H9 (cell line): ENCODE results near the gene ERC1. TPM values are rescaled to one million over a fixed set of nuclear protein-coding genes. Genes with fewer than 3 reads are reported as not detected.

Source experiments
- DNase-seq: peaks from one replicate; pipeline ENCODE4 v3.0.0-alpha.2; 2017
- H2AFZ ChIP-seq: one replicate; pipeline ENCODE4 v1.6.1; 2013; ENCODE audit warnings: mild to moderate bottlenecking, low read length, control low read depth, moderate library complexity
- H2AK5ac ChIP-seq: 2 replicates; pipeline ENCODE4 v1.6.1; 2013; ENCODE audit warnings: low read length, control low read depth, mixed read lengths; ENCODE audit not compliant: insufficient read length
- H2BK120ac ChIP-seq: one replicate; pipeline ENCODE4 v1.6.1; 2013; ENCODE audit warnings: low read depth, mild to moderate bottlenecking, low read length, control low read depth, inconsistent platforms; ENCODE audit not compliant: poor library complexity, severe bottlenecking
- H2BK12ac ChIP-seq: 2 replicates; pipeline ENCODE4 v1.6.1; 2013; ENCODE audit warnings: low read length, control low read depth, mixed read lengths, low read depth; ENCODE audit not compliant: insufficient read length
- H2BK15ac ChIP-seq: 2 replicates; pipeline ENCODE4 v1.6.1; 2013; ENCODE audit warnings: low read depth, low read length, control low read depth
- H2BK20ac ChIP-seq: one replicate; pipeline ENCODE4 v1.6.1; 2013; ENCODE audit warnings: low read depth, mild to moderate bottlenecking, low read length, control low read depth, inconsistent platforms; ENCODE audit not compliant: poor library complexity, severe bottlenecking
- H2BK5ac ChIP-seq: 2 replicates; pipeline ENCODE4 v1.6.1; 2013; ENCODE audit warnings: low read length, control low read depth, mixed read lengths; ENCODE audit not compliant: insufficient read length
- H3K14ac ChIP-seq: 2 replicates; pipeline ENCODE4 v1.6.1; 2013; ENCODE audit warnings: low read length, control low read depth; ENCODE audit not compliant: insufficient read depth
- H3K18ac ChIP-seq: 2 replicates; pipeline ENCODE4 v1.6.1; 2013; ENCODE audit warnings: low read depth, mild to moderate bottlenecking, mixed read lengths, low read length, control low read depth; ENCODE audit not compliant: insufficient read length
- H3K23ac ChIP-seq: 2 replicates; pipeline ENCODE4 v1.6.1; 2013; ENCODE audit warnings: low read length, control low read depth, mixed read lengths, low read depth; ENCODE audit not compliant: insufficient read length
- H3K23me2 ChIP-seq: 2 replicates; pipeline ENCODE4 v1.6.1; 2013; ENCODE audit warnings: low read depth, mild to moderate bottlenecking, mixed read lengths, low read length, control low read depth; ENCODE audit not compliant: insufficient read length, poor library complexity, severe bottlenecking
- H3K27ac ChIP-seq: 2 replicates; pipeline ENCODE4 v1.5.1; 2013; ENCODE audit warnings: low read length, control low read depth, mixed read lengths, low read depth; ENCODE audit not compliant: insufficient read length
- H3K27me3 ChIP-seq: 2 replicates; pipeline ENCODE4 v1.6.1; 2013; ENCODE audit warnings: low read length, control low read depth, inconsistent platforms; ENCODE audit not compliant: insufficient read depth
- H3K4ac ChIP-seq: 2 replicates; pipeline ENCODE4 v1.6.1; 2013; ENCODE audit warnings: low read depth, mild to moderate bottlenecking, control low read depth, inconsistent platforms, low read length, moderate library complexity
- H3K4me1 ChIP-seq: 2 replicates; pipeline ENCODE4 v1.6.1; 2013; ENCODE audit warnings: low read length, control low read depth, inconsistent platforms; ENCODE audit not compliant: insufficient read depth
- H3K4me2 ChIP-seq: 2 replicates; pipeline ENCODE4 v1.6.1; 2013; ENCODE audit warnings: low read length, control low read depth, mixed read lengths; ENCODE audit not compliant: insufficient read length, insufficient read depth
- H3K56ac ChIP-seq: 2 replicates; pipeline ENCODE4 v1.6.1; 2013; ENCODE audit warnings: low read depth, mild to moderate bottlenecking, mixed read lengths, low read length, control low read depth; ENCODE audit not compliant: insufficient read length
- H3K79me1 ChIP-seq: 2 replicates; pipeline ENCODE4 v1.6.1; 2013; ENCODE audit warnings: low read depth, mild to moderate bottlenecking, moderate library complexity, low read length, control low read depth, inconsistent platforms; ENCODE audit not compliant: insufficient read depth, poor library complexity, severe bottlenecking
- H3K79me2 ChIP-seq: 2 replicates; pipeline ENCODE4 v1.6.1; 2013; ENCODE audit warnings: low read length, control low read depth, inconsistent platforms; ENCODE audit not compliant: insufficient read depth
- H3K9ac ChIP-seq: 2 replicates; pipeline ENCODE4 v1.6.1; 2013; ENCODE audit warnings: low read length, control low read depth, mixed read lengths; ENCODE audit not compliant: insufficient read length; ENCODE audit errors: extremely low read depth
- H3K9me3 ChIP-seq: one replicate; pipeline ENCODE4 v1.6.1; 2013; ENCODE audit warnings: low read depth, low read length, inconsistent platforms; ENCODE audit not compliant: control insufficient read depth
- H3T11ph ChIP-seq: one replicate; pipeline ENCODE4 v1.6.1; 2013; ENCODE audit warnings: mild to moderate bottlenecking, low read length, control low read depth, inconsistent platforms
- H4K20me1 ChIP-seq: one replicate; pipeline ENCODE4 v1.6.1; 2013; ENCODE audit not compliant: control insufficient read depth, insufficient read length, insufficient read depth
- H4K5ac ChIP-seq: 2 replicates; pipeline ENCODE4 v1.6.1; 2013; ENCODE audit warnings: low read depth, mild to moderate bottlenecking, mixed read lengths, low read length, control low read depth; ENCODE audit not compliant: insufficient read length
- H4K8ac ChIP-seq: replicated peaks from 2 replicates; pipeline ENCODE4 v1.6.1; 2013; ENCODE audit warnings: low read length, control low read depth, mixed read lengths, low read depth; ENCODE audit not compliant: insufficient read length
- H4K91ac ChIP-seq: 2 replicates; pipeline ENCODE4 v1.6.1; 2013; ENCODE audit warnings: low read depth, mild to moderate bottlenecking, moderate library complexity, mixed read lengths, low read length, control low read depth; ENCODE audit not compliant: insufficient read length
- H3K27ac Mint-ChIP-seq, 3 experiments: 2 replicates in 2 of 3; 3 replicates in 1 of 3; pipeline ENCODE4 v1.8.0; 2020 to 2021; ENCODE audit warnings: mixed read lengths in 3 of 3, mild to moderate bottlenecking in 1 of 3, moderate library complexity in 1 of 3
- H3K27me3 Mint-ChIP-seq: 2 replicates; pipeline ENCODE4 v1.8.0; 2021; ENCODE audit warnings: low read depth, mild to moderate bottlenecking, moderate library complexity, mixed read lengths
- H3K36me3 Mint-ChIP-seq, 3 experiments: 2 replicates in 2 of 3; 3 replicates in 1 of 3; pipeline ENCODE4 v1.8.0; 2020 to 2021; ENCODE audit warnings: low read depth in 3 of 3, mixed read lengths in 3 of 3; ENCODE audit not compliant: insufficient read depth in 1 of 3
- H3K4me1 Mint-ChIP-seq, 2 experiments: 2 replicates each; pipeline ENCODE4 v1.8.0; 2020; ENCODE audit warnings: mixed read lengths in 2 of 2
- H3K4me3 Mint-ChIP-seq, 2 experiments: 2 replicates in 1 of 2; 3 replicates in 1 of 2; pipeline ENCODE4 v1.8.0; 2020 to 2021; ENCODE audit warnings: mild to moderate bottlenecking in 2 of 2, mixed read lengths in 2 of 2, moderate library complexity in 1 of 2
- H3K9me3 Mint-ChIP-seq, 2 experiments: 2 replicates in 1 of 2; 3 replicates in 1 of 2; pipeline ENCODE4 v1.8.0; 2020; ENCODE audit warnings: mild to moderate bottlenecking in 2 of 2, mixed read lengths in 2 of 2, moderate library complexity in 1 of 2
- WGBS: extraction: QIAGEN DNeasy Blood & Tissue Kit; methylation state at CpG from one replicate; pipeline ENCODE4 v1.1.7; 2013; ENCODE audit warnings: missing lambda C conversion rate, low lambda C conversion rate, mixed read lengths; ENCODE audit not compliant: insufficient read length; ENCODE audit errors: extremely low coverage; 5-methylcytosine and 5-hydroxymethylcytosine counted together
- total RNA-seq: library from RNA; stranded (reverse); gene quantifications from 2 replicates; pipeline ENCODE4 v1.2.1, GENCODE V29; 2021
- TF ChIP-seq, protein P1 (sequence below): fragments of 200-600 bp; sonication (generic); conservative IDR thresholded peaks from 3 replicates; pipeline ENCODE4 v1.8.0; 2021; ENCODE audit warnings: antibody characterized with exemption, mild to moderate bottlenecking

Gene ERC1
- total RNA-seq, 1 experiment from 2014 or later = 51.2 TPM

DNA sequence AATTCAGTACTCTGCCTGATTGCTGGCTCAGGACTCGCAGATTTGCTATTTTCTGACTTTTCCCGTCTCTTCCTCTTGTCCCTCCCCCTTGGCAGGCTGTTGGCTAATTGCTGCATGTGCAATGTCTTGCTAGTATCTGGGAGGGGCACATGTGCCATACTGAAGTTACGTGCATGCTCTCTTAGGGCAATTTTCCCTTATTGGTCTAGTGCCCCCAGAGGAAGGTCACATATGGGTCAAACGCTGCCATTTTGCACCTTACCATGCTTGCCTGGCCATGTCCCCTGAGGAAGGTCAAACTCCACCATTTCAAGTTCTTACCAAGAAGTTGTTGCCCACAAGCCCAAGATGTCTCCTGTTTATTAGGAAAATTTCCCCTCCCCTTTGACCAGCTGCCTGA, 13.9 kb upstream of the ERC1 start:
- Histone ChIP-seq H3K56ac (no peak overlapping the region), H4K20me1 (no peaks in the 10 kb centered on the region), H3K27ac (no peak overlapping the region), H2BK5ac (no peak overlapping the region), H3K4me1 (no peaks in the 10 kb centered on the region), H3K23me2 (no peaks in the 10 kb centered on the region), H3K79me1 (no peaks in the 10 kb centered on the region), H3K4me2 (no peak overlapping the region), H2BK20ac (no peak overlapping the region), H2AK5ac (no peak overlapping the region), H3K4ac (no peak overlapping the region), H3K18ac (no peak overlapping the region), H3K9ac (no peak overlapping the region), H2BK120ac (no peak overlapping the region), H3K27me3 (no peaks in the 10 kb centered on the region), H3T11ph (no peak overlapping the region), H4K5ac (no peak overlapping the region), H3K14ac (no peak overlapping the region), H2BK15ac (no peak overlapping the region), H4K91ac (no peak overlapping the region), H3K9me3 (no peaks in the 10 kb centered on the region), H2BK12ac (no peak overlapping the region), H3K79me2 (no peaks in the 10 kb centered on the region), H3K23ac (no peak overlapping the region), H2AFZ (no peak overlapping the region), H4K8ac (no peak overlapping the region)
- Mint-ChIP-seq H3K27me3 (no peaks in the 10 kb centered on the region; the same call in 1 of the 2 replicates), H3K9me3 (peaks cover 0 to 3% of the 10 kb centered on the region in 2 experiments; a peak in 2 of 5 replicates), H3K4me1 (peaks cover 4 to 5% of the 10 kb centered on the region in 2 experiments; a peak in 2 of 4 replicates), H3K4me3 (no peak overlapping the region), H3K36me3 (no peaks in the 10 kb centered on the region; a peak in 1 of 7 replicates), H3K27ac (peak overlapping the region in 1 of 3 experiments; percentile 7; a peak in 1 of 7 replicates)
- TF ChIP-seq, protein P1, sequence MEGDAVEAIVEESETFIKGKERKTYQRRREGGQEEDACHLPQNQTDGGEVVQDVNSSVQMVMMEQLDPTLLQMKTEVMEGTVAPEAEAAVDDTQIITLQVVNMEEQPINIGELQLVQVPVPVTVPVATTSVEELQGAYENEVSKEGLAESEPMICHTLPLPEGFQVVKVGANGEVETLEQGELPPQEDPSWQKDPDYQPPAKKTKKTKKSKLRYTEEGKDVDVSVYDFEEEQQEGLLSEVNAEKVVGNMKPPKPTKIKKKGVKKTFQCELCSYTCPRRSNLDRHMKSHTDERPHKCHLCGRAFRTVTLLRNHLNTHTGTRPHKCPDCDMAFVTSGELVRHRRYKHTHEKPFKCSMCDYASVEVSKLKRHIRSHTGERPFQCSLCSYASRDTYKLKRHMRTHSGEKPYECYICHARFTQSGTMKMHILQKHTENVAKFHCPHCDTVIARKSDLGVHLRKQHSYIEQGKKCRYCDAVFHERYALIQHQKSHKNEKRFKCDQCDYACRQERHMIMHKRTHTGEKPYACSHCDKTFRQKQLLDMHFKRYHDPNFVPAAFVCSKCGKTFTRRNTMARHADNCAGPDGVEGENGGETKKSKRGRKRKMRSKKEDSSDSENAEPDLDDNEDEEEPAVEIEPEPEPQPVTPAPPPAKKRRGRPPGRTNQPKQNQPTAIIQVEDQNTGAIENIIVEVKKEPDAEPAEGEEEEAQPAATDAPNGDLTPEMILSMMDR = no peak; the same call in 1 of the 3 replicates
- DNase-seq = no peak
- WGBS = no CpG with 5 or more reads among the region's 4 CpGs
